H1 (cell line): ENCODE data around the gene JPH2. TPM values are rescaled to one million over a fixed set of nuclear protein-coding genes. Genes with fewer than 3 reads are reported as not detected.

ENCODE experiments used
- CTCF ChIA-PET: fragments of 300-600 bp; sonication (Branson Sonifier 250); formaldehyde crosslinking; loops from one replicate; lab custom pipeline; 2021; ENCODE audit not compliant: partially characterized antibody; lab: Charles Lee
- POLR2A ChIA-PET: fragments of 300-600 bp; sonication (Branson Sonifier 250); formaldehyde crosslinking; loops from one replicate; lab custom pipeline; 2021; ENCODE audit warnings: inconsistent platforms; ENCODE audit not compliant: partially characterized antibody; lab: Charles Lee
- DNase-seq, 2 experiments: peaks; one replicate each; pipeline versions ENCODE4 v3.0.0 to v3.0.0-alpha.2; 2010 to 2022; ENCODE audit warnings: low spot score in 2 of 2, low read depth in 1 of 2, mixed read lengths in 1 of 2
- FAIRE-seq: peaks from 2 replicates; lab custom pipeline; 2011; peaks lifted over from hg19 to GRCh38; lab: Jason Lieb, UNC
- H2AFZ ChIP-seq: 2 replicates; pipeline ENCODE4 v1.8.1; 2012; ENCODE audit warnings: low read length, inconsistent platforms
- H2AK5ac ChIP-seq: 2 replicates; pipeline ENCODE4 v1.6.1; 2013; ENCODE audit warnings: low read depth, low read length
- H2BK120ac ChIP-seq: replicated peaks from 2 replicates; pipeline ENCODE3; 2013; ENCODE audit warnings: low read depth, low read length, inconsistent platforms
- H2BK12ac ChIP-seq: 2 replicates; pipeline ENCODE4 v1.6.1; 2013; ENCODE audit warnings: low read depth, low read length
- H2BK15ac ChIP-seq: 2 replicates; pipeline ENCODE4 v1.6.1; 2013; ENCODE audit warnings: low read length
- H2BK20ac ChIP-seq: 2 replicates; pipeline ENCODE4 v1.6.1; 2013; ENCODE audit warnings: low read length
- H2BK5ac ChIP-seq: 2 replicates; pipeline ENCODE4 v1.6.1; 2013; ENCODE audit warnings: low read depth, low read length
- H3K14ac ChIP-seq: 2 replicates; pipeline ENCODE4 v1.6.1; 2013; ENCODE audit warnings: inconsistent platforms; ENCODE audit not compliant: insufficient read length
- H3K18ac ChIP-seq: 2 replicates; pipeline ENCODE4 v1.6.1; 2013; ENCODE audit warnings: low read length; ENCODE audit errors: extremely low read depth
- H3K23ac ChIP-seq: 2 replicates; pipeline ENCODE4 v1.6.1; 2013; ENCODE audit warnings: inconsistent platforms; ENCODE audit not compliant: insufficient read length
- H3K23me2 ChIP-seq: 2 replicates; pipeline ENCODE4 v1.6.1; 2013; ENCODE audit warnings: low read depth, low read length
- H3K27ac ChIP-seq: 2 replicates; pipeline ENCODE4 v1.6.1; 2011; ENCODE audit warnings: low read depth, low read length, inconsistent platforms
- H3K27me3 ChIP-seq, 4 experiments: replicated peaks in 1 of 4; 1 replicate in 1 of 4; 2 replicates in 3 of 4; pipeline versions ENCODE4 v1.6.1 to v1.8.1; 2011 to 2013; ENCODE audit warnings: low read length in 3 of 4, mild to moderate bottlenecking in 3 of 4, inconsistent platforms in 2 of 4, mixed read lengths in 2 of 4, moderate library complexity in 1 of 4; ENCODE audit not compliant: control insufficient read depth in 3 of 4, insufficient read depth in 3 of 4; ENCODE audit errors: extremely low read depth in 1 of 4
- H3K36me3 ChIP-seq, 4 experiments: 2 replicates each; pipeline versions ENCODE4 v1.6.1 to v1.8.1; 2011 to 2013; ENCODE audit warnings: mild to moderate bottlenecking in 4 of 4, low read length in 3 of 4, moderate library complexity in 2 of 4, control low read depth in 1 of 4, inconsistent platforms in 1 of 4; ENCODE audit not compliant: insufficient read depth in 4 of 4, control insufficient read depth in 2 of 4
- H3K4ac ChIP-seq: replicated peaks from 2 replicates; pipeline ENCODE3; 2013; ENCODE audit warnings: low read length, low read depth, mixed read lengths, inconsistent platforms; ENCODE audit not compliant: insufficient read length
- H3K4me1 ChIP-seq, 4 experiments: replicated peaks in 1 of 4; 1 replicate in 1 of 4; 2 replicates in 3 of 4; pipeline versions ENCODE4 v1.6.1 to v1.8.1; 2011 to 2013; ENCODE audit warnings: low read length in 3 of 4, inconsistent platforms in 2 of 4, mixed read lengths in 1 of 4; ENCODE audit not compliant: insufficient read depth in 4 of 4, control insufficient read depth in 3 of 4
- H3K4me2 ChIP-seq, 2 experiments: 2 replicates each; pipeline versions ENCODE4 v1.6.1 to v1.8.1; 2011 to 2013; ENCODE audit warnings: low read depth in 2 of 2, low read length in 2 of 2, control low read depth in 1 of 2, inconsistent platforms in 1 of 2, mild to moderate bottlenecking in 1 of 2; ENCODE audit not compliant: insufficient read depth in 1 of 2
- H3K4me3 ChIP-seq, 4 experiments: fragments of 200-600, 300-600 bp in 1 of 4; sonication (generic), shearing (Covaris generic), sonication (Bioruptor Twin) in 1 of 4; 2 replicates each; pipeline versions ENCODE4 v1.5.1 to v1.8.1; 2011 to 2016; ENCODE audit warnings: low read length in 4 of 4, low read depth in 3 of 4, control low read depth in 2 of 4, inconsistent platforms in 2 of 4, mild to moderate bottlenecking in 2 of 4, mixed read lengths in 1 of 4, moderate library complexity in 1 of 4; ENCODE audit not compliant: insufficient read depth in 2 of 4; ENCODE audit errors: extremely low read depth in 1 of 4
- H3K56ac ChIP-seq: replicated peaks from 2 replicates; pipeline ENCODE3; 2013; ENCODE audit warnings: low read depth, mild to moderate bottlenecking, mixed read lengths, low read length, inconsistent platforms; ENCODE audit not compliant: insufficient read length
- H3K79me1 ChIP-seq: 2 replicates; pipeline ENCODE4 v1.6.1; 2013; ENCODE audit warnings: low read depth, low read length, control low read depth
- H3K79me2 ChIP-seq, 2 experiments: 2 replicates each; pipeline versions ENCODE4 v1.6.1 to v1.8.1; 2012 to 2013; ENCODE audit warnings: low read length in 2 of 2, mild to moderate bottlenecking in 2 of 2, inconsistent platforms in 1 of 2; ENCODE audit not compliant: insufficient read depth in 2 of 2, control insufficient read depth in 1 of 2
- H3K9ac ChIP-seq, 4 experiments: replicated peaks in 1 of 4; 1 replicate in 1 of 4; 2 replicates in 3 of 4; pipeline versions ENCODE4 v1.6.1 to v1.8.1; 2011 to 2013; ENCODE audit warnings: low read depth in 3 of 4, low read length in 3 of 4, control low read depth in 2 of 4, mild to moderate bottlenecking in 2 of 4, moderate library complexity in 2 of 4, inconsistent platforms in 1 of 4; ENCODE audit errors: extremely low read depth in 1 of 4
- H3K9me3 ChIP-seq, 2 experiments: 2 replicates each; pipeline versions ENCODE4 v1.6.1 to v1.8.1; 2012 to 2013; ENCODE audit warnings: mild to moderate bottlenecking in 2 of 2, moderate library complexity in 2 of 2, control low read depth in 1 of 2, inconsistent platforms in 1 of 2, low read depth in 1 of 2, low read length in 1 of 2, mixed read lengths in 1 of 2; ENCODE audit not compliant: insufficient read depth in 2 of 2
- H4K20me1 ChIP-seq, 2 experiments: replicated peaks in 1 of 2; 2 replicates each; pipeline versions ENCODE3 to v1.8.1; 2011 to 2013; ENCODE audit warnings: inconsistent platforms in 2 of 2, low read length in 2 of 2, mild to moderate bottlenecking in 1 of 2; ENCODE audit not compliant: insufficient read depth in 2 of 2, control insufficient read depth in 1 of 2
- H4K5ac ChIP-seq: 2 replicates; pipeline ENCODE4 v1.6.1; 2013; ENCODE audit warnings: low read length, low read depth, mixed read lengths, inconsistent platforms; ENCODE audit not compliant: insufficient read length
- H4K8ac ChIP-seq: 2 replicates; pipeline ENCODE4 v1.8.0; 2013; ENCODE audit warnings: mild to moderate bottlenecking, moderate library complexity, low read length, inconsistent platforms; ENCODE audit not compliant: insufficient read depth; ENCODE audit errors: extremely low read depth
- H4K91ac ChIP-seq: replicated peaks from 2 replicates; pipeline ENCODE3; 2013; ENCODE audit warnings: low read length, mixed read lengths, inconsistent platforms; ENCODE audit not compliant: insufficient read length
- HDAC6 ChIP-seq: IDR thresholded peaks from one replicate; pipeline ENCODE4 v1.7.1; 2012; ENCODE audit warnings: low read depth, mild to moderate bottlenecking, inconsistent platforms, low read length, moderate library complexity
- YY1 ChIP-seq: IDR thresholded peaks from 2 replicates; pipeline ENCODE4 v1.6.1; 2011; ENCODE audit warnings: low read depth, mild to moderate bottlenecking, low read length
- WGBS, 2 experiments: shearing (Covaris generic) in 1 of 2; methylation state at CpG; one replicate each; pipeline versions ENCODE4 v1.1.6 to v1.1.7; 2013 to 2015; ENCODE audit warnings: low lambda C conversion rate in 2 of 2, mixed read lengths in 2 of 2, inconsistent platforms in 1 of 2, low coverage in 1 of 2, missing lambda C conversion rate in 1 of 2; ENCODE audit not compliant: insufficient replicate concordance in 2 of 2, insufficient coverage in 1 of 2, insufficient read length in 1 of 2; ENCODE audit errors: extremely low coverage in 1 of 2, missing lambda C conversion rate in 1 of 2; 5-methylcytosine and 5-hydroxymethylcytosine counted together
- polyA plus RNA-seq, 7 experiments: library from polyadenylated mRNA; depleted of rRNA in 3 of 7; stranded (reverse) in 5 of 7; unstranded in 2 of 7; fragments of >200 nt in 5 of 7; fragments of 200-250 nt in 2 of 7; gene quantifications; 1 replicate in 5 of 7; 2 replicates in 1 of 7; 4 replicates in 1 of 7; pipeline versions ENCODE4 v1.2.1 to v1.2.3, GENCODE V29; 2011 to 2013; ENCODE audit warnings: missing spikeins in 2 of 7, mixed read lengths in 2 of 7
- total RNA-seq: library from RNA; stranded (reverse); fragmentation: NEBNext Ultra II Directional; extraction: Animal tissue kit (Norgen Biotek cat#: 25700); gene quantifications from 2 replicates; pipeline ENCODE4 v1.2.1, GENCODE V29; 2021

JPH2 gene
- total and polyA plus RNA-seq, 2 of the 8 experiments (the other 6 are each of a cell fraction or from before 2014, with no cell fraction given), result 0.59 to 1.3 TPM

- Histone ChIP-seq H3K27ac (no peak overlapping the region), H3K4ac (no peak overlapping the region), H3K36me3 (no peaks in the 10 kb centered on the region), H4K5ac (no peak overlapping the region), H3K23me2 (no peaks in the 10 kb centered on the region), H2BK12ac (peak overlapping the region; percentile 39; the same call in 1 of the 2 replicates), H3K4me1 (peaks cover 0 to 4% (median 1%) of the 10 kb centered on the region in 4 experiments; a peak in 3 of 7 replicates), H4K91ac (no peak overlapping the region), H3K79me2 (no peaks in the 10 kb centered on the region), H2BK5ac (no peak overlapping the region), H3K56ac (no peak overlapping the region), H3K4me2 (no peak overlapping the region), H2BK20ac (no peak overlapping the region), H3K27me3 (no peaks in the 10 kb centered on the region; a peak in 1 of 7 replicates), H3K23ac (no peak overlapping the region), H2AFZ (no peak overlapping the region), H4K8ac (no peak overlapping the region; the same call in 1 of the 2 replicates), H3K9me3 (no peaks in the 10 kb centered on the region), H3K4me3 (no peak overlapping the region), H3K79me1 (no peaks in the 10 kb centered on the region), H3K14ac (no peak overlapping the region), H3K9ac (no peak overlapping the region), H3K18ac (peak overlapping the region; percentile 6; the same call in 1 of the 2 replicates), H2AK5ac (no peak overlapping the region), H2BK15ac (no peak overlapping the region), H4K20me1 (no peaks in the 10 kb centered on the region), H2BK120ac (peak overlapping the region; percentile 22)
- FAIRE-seq (no peak), DNase-seq (peak in 1 of 2 experiments; percentile 38)
- ChIA-PET CTCF (interaction anchor here (0.6 to 2.4 kb wide), 3 partner anchors 9 to 17 kb away, joined by 5 to 13 read pairs (median 5); no protein-coding TSS in a partner anchor), POLR2A (interaction anchor here (0.6 kb wide), 2 partner anchors 183 to 347 kb away, joined by 3 read pairs; no protein-coding TSS in a partner anchor)
- 91% methylated on average over 15 of the region's 15 CpGs; no CpG with 5 or more reads in 1 of the 2 experiments for WGBS, 2 experiments
- TF ChIP-seq YY1, result no peak
- TF ChIP-seq HDAC6, result no peak
Measured at GRCh38 chr20:44067650-44068081, 119.3 kb downstream of the JPH2 start.
